Vagina (tissue), 2 donors: Measurements from ENCODE around the gene KRT4.

ENCODE experiments used
- POLR2A ChIP-seq, 2 donors: fragments of 450-650 bp; IDR thresholded peaks; one replicate each; pipeline ENCODE4 v1.6.1; 2017; ENCODE audit warnings: antibody characterized with exemption in 2 of 2, mild to moderate bottlenecking in 2 of 2, moderate library complexity in 2 of 2
- TF ChIP-seq, protein P1 (sequence below), 3 experiments: fragments of 450-650 bp in 2 of 3; fragments of 200-600 bp in 1 of 3; sonication (generic) in 1 of 3; IDR thresholded peaks; one replicate each; pipeline ENCODE4 v1.5.1; 2017 to 2019; ENCODE audit warnings: antibody characterized with exemption in 3 of 3, mild to moderate bottlenecking in 2 of 3, moderate library complexity in 2 of 3

DNA sequence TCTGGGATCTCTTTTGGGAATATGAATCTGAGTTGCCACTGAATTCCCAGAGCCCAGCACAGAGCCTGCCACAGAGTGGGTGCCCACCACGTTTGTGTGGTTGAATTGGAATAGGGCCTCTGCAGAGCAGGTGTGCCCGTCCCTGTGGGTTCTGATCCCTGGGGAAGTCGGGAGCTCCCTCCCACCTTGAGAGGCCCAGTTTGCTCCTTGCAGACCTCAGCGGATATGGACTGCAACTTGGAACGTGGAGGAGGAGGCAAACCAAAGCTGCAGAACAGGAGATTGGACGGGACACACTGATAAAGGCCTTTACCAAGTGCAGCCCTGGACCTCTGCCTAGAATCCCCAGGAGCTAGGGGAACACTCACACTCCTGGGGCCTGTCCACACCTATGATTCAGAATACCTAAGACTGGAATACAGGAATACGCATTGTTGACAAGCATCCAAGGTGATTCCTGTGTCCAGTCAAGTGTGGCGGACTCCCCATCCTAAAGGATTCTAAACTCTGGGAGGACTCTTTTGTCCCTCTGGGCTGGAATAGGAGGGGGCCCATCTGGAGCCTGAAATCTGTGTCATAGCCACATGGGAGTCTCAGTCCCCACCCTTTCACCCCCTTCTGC is 39.2 kb downstream of the KRT4 start:
- no peak for TF ChIP-seq POLR2A (IDR thresholded peaks at IDR 0.05)
- TF ChIP-seq, protein P1, sequence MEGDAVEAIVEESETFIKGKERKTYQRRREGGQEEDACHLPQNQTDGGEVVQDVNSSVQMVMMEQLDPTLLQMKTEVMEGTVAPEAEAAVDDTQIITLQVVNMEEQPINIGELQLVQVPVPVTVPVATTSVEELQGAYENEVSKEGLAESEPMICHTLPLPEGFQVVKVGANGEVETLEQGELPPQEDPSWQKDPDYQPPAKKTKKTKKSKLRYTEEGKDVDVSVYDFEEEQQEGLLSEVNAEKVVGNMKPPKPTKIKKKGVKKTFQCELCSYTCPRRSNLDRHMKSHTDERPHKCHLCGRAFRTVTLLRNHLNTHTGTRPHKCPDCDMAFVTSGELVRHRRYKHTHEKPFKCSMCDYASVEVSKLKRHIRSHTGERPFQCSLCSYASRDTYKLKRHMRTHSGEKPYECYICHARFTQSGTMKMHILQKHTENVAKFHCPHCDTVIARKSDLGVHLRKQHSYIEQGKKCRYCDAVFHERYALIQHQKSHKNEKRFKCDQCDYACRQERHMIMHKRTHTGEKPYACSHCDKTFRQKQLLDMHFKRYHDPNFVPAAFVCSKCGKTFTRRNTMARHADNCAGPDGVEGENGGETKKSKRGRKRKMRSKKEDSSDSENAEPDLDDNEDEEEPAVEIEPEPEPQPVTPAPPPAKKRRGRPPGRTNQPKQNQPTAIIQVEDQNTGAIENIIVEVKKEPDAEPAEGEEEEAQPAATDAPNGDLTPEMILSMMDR (IDR thresholded peaks at IDR 0.05) = no peak
